Colonic mucosa (tissue), 4 donors: ENCODE results near the gene SGSH. TPM values are rescaled to one million over a fixed set of nuclear protein-coding genes. Genes with fewer than 3 reads are reported as not detected.
"Not testable (repeated sequence)": the region's sequence is repeated elsewhere in the genome, so short reads cannot be mapped to it uniquely, and the experiment has no call there.

Experiments
- DNase-seq: peaks from one replicate; pipeline ENCODE4 v3.0.0-alpha.2; 2020
- H3K27ac ChIP-seq: fragments of 200-600 bp; one replicate; pipeline ENCODE4 v1.8.0; 2021
- H3K27me3 ChIP-seq: fragments of 200-600 bp; one replicate; pipeline ENCODE4 v1.8.0; 2021
- H3K36me3 ChIP-seq: fragments of 200-600 bp; one replicate; pipeline ENCODE4 v1.8.0; 2021
- H3K4me1 ChIP-seq: fragments of 200-600 bp; one replicate; pipeline ENCODE4 v1.8.0; 2021; ENCODE audit warnings: mild to moderate bottlenecking
- H3K4me3 ChIP-seq: fragments of 200-600 bp; one replicate; pipeline ENCODE4 v1.8.0; 2021
- H3K9ac ChIP-seq, 2 donors: one replicate each; pipeline ENCODE4 v1.7.0; 2013; ENCODE audit warnings: control low read depth in 2 of 2, low read depth in 2 of 2, low read length in 2 of 2
- H3K9me3 ChIP-seq: fragments of 200-600 bp; one replicate; pipeline ENCODE4 v1.8.0; 2021
- intact Hi-C: fragments of 100-400 bp; cut with DNase I; formaldehyde crosslinking; loops from one replicate; pipeline ENCODE4 v1.14.1; 2022
- total RNA-seq, 2 donors: library from RNA; stranded (reverse); fragmentation: NEBNext Ultra II Directional in 1 of 2; extraction: Animal tissue kit (Norgen Biotek cat#: 25700) in 1 of 2; gene quantifications; one replicate each; pipeline ENCODE4 v1.2.1, GENCODE V29; 2021
- TF ChIP-seq, protein P1 (sequence below): fragments of 200-600 bp; IDR thresholded peaks from one replicate; pipeline ENCODE4 v1.8.0; 2022; ENCODE audit warnings: antibody characterized with exemption, mild to moderate bottlenecking
- donor health status: healthy.
- donor health status: DM: no; HTN: no; CAD: no.
- donor health status: DM: no; HTN: no; CAD: no.

SGSH gene
- total RNA-seq, 2 donors from 2014 or later, result 40.3 to 43.1 TPM

DNA sequence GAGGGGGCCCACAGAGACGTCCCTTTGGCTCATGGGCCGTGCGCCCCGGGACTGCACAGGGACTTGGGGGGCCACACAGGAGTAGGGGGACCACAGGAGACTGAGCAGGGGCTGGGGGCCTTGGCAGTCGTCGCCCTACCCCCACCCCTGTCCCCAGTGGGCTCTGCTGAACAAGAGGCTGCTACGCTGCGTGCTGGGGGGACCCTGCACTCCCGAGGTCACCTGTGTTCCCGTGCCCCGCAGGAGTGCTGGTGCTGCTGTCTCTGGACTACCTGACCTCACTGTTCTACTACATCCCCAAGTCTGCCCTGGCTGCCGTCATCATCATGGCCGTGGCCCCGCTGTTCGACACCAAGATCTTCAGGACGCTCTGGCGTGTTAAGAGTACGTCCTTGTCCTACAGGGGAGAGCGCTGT is 26.1 kb upstream of the SGSH start:
- Histone ChIP-seq H3K9me3 (no peaks in the 10 kb centered on the region), H3K27ac (no peak overlapping the region), H3K4me1 (no peaks in the 10 kb centered on the region), H3K36me3 (no peaks in the 10 kb centered on the region), H3K4me3 (no peak overlapping the region), H3K9ac (no peak overlapping the region), H3K27me3 (no peaks in the 10 kb centered on the region)
- no peak for DNase-seq
- TF ChIP-seq, protein P1, sequence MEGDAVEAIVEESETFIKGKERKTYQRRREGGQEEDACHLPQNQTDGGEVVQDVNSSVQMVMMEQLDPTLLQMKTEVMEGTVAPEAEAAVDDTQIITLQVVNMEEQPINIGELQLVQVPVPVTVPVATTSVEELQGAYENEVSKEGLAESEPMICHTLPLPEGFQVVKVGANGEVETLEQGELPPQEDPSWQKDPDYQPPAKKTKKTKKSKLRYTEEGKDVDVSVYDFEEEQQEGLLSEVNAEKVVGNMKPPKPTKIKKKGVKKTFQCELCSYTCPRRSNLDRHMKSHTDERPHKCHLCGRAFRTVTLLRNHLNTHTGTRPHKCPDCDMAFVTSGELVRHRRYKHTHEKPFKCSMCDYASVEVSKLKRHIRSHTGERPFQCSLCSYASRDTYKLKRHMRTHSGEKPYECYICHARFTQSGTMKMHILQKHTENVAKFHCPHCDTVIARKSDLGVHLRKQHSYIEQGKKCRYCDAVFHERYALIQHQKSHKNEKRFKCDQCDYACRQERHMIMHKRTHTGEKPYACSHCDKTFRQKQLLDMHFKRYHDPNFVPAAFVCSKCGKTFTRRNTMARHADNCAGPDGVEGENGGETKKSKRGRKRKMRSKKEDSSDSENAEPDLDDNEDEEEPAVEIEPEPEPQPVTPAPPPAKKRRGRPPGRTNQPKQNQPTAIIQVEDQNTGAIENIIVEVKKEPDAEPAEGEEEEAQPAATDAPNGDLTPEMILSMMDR, result no peak
- intact Hi-C loops, result no loop called here

DNA sequence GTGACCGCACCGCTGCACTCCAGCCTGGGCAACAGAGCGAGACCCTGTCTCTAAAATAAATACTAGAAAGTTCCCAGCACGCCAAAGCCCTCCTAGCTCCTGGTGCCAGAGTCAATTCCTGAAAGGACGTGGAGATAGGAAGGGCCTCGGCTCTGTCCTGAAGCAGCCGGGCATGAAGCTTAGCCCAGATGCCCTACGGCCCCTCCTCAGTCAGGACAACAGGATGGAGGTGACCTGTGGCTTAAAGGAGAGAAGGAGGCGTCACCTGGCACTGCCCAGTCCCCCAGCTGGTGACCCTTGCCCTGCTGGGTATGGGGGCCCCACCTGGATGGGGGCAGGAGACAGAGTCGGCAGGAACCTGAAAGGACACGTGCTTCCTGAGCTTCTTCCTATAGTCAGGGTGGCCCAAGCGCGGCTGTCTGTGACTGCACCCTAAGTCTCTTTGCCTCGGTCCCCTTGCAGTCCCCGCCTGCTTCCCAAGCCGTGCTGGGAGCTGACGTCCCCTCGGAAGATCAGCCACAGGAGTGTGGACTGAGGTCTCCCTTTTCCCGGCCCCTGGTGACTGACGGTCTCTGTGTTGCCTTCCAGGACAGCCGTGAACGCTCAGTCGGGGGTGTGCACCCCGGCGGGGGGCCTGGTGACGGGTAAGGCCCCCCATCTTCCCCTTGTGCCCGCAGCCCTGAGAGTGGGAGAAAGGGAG is 25.6 kb upstream of the SGSH start:
- TF ChIP-seq, protein P1, result no peak
- Histone ChIP-seq H3K27me3 (no peaks in the 10 kb centered on the region), H3K9ac (no peak overlapping the region), H3K4me3 (no peak overlapping the region), H3K27ac (no peak overlapping the region), H3K9me3 (no peaks in the 10 kb centered on the region), H3K36me3 (no peaks in the 10 kb centered on the region), H3K4me1 (no peaks in the 10 kb centered on the region)
- DNase-seq, result no peak
- intact Hi-C loops, result no loop called here

DNA sequence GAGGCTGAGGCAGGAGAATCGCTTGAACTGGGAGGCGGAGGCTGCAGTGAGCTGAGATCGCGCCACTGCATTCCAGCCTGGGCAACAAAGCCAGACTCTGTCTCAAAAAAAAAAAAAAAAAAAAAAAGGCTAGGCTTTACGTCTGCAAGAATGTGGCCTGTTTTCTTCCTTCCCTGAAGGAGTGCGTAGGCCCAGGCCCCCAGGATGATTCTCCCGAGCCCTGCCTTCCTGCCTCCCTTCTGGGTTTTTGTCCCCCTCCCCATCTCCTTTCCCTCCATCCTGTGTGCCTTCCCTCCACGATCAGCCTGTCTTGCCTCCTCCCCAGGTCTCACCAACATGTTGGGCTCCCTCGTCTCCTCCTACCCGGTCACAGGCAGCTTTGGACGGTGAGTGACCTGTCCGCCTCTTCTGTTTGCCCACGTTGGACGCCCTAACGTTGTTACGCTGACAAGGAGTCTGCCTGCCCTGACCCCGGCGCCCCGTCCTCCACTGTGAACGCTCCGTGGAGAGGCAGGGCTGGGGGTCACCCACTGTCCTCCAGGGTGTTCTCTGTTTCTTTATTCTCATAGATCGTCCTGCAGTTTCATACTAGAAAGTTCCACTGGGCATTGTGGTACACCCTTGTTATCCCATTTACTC is 24.9 kb upstream of the SGSH start:
- no peaks in the 10 kb centered on the region for H3K36me3 ChIP-seq
- no peak overlapping the region for H3K9ac ChIP-seq
- DNase-seq, result no peak
- TF ChIP-seq, protein P1, result no peak
- no peak overlapping the region for H3K27ac ChIP-seq
- H3K4me3 ChIP-seq, result no peak overlapping the region
- H3K9me3 ChIP-seq, result no peaks in the 10 kb centered on the region
- no peaks in the 10 kb centered on the region for H3K4me1 ChIP-seq
- intact Hi-C loops, result no loop called here
- no peaks in the 10 kb centered on the region for H3K27me3 ChIP-seq

DNA sequence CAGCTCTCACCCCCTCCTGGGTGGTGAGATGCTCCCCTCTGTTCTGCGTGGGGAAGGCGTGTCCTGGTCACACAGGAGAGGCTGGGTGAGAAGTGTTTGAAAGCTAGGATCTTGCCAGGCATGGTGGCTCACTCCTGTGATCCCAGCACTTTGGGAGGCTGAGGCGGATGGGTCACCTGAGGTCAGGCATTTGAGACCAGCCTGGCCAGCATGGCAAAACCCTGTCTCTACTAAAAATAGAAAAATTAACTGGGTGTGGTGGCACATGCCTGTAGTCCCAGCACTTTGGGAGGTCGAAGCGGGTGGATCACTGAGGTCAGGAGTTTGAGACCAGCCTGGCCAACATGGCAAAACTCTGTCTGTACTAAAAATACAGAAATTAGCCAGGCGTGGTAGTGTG is 24.3 kb upstream of the SGSH start:
- H3K4me3 ChIP-seq, H3K27me3 ChIP-seq, H3K9me3 ChIP-seq, H3K36me3 ChIP-seq, H3K27ac ChIP-seq, H3K4me1 ChIP-seq, intact Hi-C loops, DNase-seq, H3K9ac ChIP-seq: not testable (repeated sequence)

DNA sequence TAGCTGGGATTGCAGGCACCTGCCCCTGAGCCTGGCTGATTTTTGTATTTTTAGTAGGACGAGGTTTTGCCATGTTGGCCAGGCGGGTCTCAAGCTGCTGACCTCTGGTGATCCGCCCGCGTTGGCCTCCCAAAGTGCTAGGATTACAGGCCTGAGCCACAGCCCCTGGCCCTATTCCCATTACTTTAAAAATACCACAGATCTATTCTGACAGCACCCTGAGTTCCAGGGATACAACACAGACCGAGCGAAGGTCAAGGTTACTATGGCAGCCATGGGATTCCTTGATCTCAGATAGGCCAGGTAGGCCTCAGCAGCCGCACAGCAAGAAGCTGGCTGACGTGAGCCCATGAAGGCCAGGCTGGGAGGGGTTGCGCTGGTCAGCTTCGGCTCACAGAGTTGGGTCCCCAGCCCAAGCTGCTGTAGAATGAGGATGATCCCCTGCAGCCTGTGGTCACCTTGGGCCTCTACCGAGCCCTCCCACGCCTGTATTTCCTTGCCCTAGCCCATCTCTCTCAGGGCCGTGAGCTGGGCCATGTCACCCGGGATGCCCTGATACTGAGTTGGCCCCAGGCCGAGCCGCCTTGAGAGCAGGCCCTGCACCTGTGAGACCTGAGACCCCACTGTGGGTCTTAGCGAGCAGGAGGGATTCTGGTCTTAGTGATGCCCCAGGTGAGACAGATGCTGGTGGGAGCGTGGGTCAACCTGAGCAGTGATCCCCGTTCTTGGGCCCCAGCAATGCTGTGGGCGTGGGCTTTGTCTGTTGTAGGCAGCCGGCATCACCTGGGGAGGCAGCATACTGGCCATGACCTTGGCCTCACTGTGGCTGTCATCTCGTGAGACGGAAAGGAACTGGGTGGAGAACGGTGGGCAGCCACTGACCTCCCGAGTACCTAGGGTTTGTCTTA is 23.6 kb upstream of the SGSH start:
- Histone ChIP-seq H3K4me3 (no peak overlapping the region), H3K9ac (no peak overlapping the region), H3K27me3 (no peaks in the 10 kb centered on the region), H3K9me3 (no peaks in the 10 kb centered on the region), H3K27ac (no peak overlapping the region), H3K36me3 (no peaks in the 10 kb centered on the region), H3K4me1 (no peaks in the 10 kb centered on the region)
- no peak for DNase-seq
- intact Hi-C loops, result no loop called here
- TF ChIP-seq, protein P1, result no peak
